ENCODE results near the gene ARHGDIG. TPM values are rescaled to one million over a fixed set of nuclear protein-coding genes. Genes with fewer than 3 reads are reported as not detected.

ARHGDIG gene
- total and polyA plus RNA-seq, 2 of the 4 experiments (the other 2 are of a cell fraction): 0.24 to 0.36 TPM

DNA sequence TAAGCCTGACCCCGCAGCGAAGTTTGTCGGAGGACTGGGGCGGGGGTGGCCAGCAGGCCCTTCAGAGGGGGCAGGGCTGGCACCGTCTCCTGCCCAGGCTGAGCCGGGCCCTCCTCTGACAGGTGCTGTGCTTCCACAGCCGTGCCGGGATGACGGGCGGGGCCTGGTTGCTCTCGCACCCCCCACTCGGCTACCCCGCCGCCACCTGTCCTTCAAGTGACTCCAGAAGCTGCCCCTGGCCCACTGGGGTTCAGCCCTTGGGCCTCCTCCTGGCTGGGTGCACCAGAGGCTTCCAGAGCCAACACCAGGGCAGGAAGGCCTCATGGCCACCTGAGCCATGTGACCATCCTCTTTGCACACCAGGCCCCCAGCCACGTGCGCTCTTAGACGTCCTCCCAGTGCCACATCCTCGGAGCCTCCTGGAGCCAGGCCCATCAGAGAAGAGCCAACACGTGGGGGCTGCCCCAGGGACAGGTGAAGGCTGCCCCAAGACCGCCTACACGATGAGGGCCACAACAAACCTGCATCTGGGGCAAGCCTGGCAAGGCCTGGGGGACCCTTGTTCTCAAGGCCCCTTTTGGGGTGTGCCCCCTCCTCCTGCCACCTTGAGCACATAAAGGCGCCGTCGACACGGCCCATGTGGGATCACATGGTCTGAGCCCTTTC lies 9.8 kb downstream of the ARHGDIG start:
- intact Hi-C loops (cut with micrococcal nuclease) (no loop called here), dilution Hi-C loops (cut with HindIII; ENCODE audit: low sequenced_read_pairs, unreplicated experiment) (no loop called here), in situ Hi-C loops (cut with MboI; ENCODE audit: low sequenced_read_pairs) (no loop called here)
- Histone ChIP-seq H3K79me1 (ENCODE audit: low read depth in 1 of 2, low read length in 2 of 2) (no peaks in the 10 kb centered on the region), H3K18ac (ENCODE audit: low read depth, low read length) (no peak overlapping the region), H3K4me3 (ENCODE audit: insufficient read depth, low read depth, low read length) (no peak overlapping the region), H3K9ac (ENCODE audit: low read depth, low read length) (no peak overlapping the region), H2BK5ac (ENCODE audit: low read depth, low read length, poor library complexity, severe bottlenecking) (no peak overlapping the region), H3K27me3 (ENCODE audit: control insufficient read depth, insufficient read depth, low read length) (no peaks in the 10 kb centered on the region), H3K4ac (ENCODE audit: low read depth, low read length) (no peak overlapping the region), H3K9me3 (ENCODE audit: control insufficient read depth, insufficient read depth, low read length) (no peaks in the 10 kb centered on the region), H2BK20ac (ENCODE audit: low read depth, low read length) (no peak overlapping the region), H2AK9ac (replicated peaks; ENCODE audit: low read depth, low read length, poor library complexity) (no peak overlapping the region), H3K9me1 (ENCODE audit: insufficient read depth, low read length) (no peaks in the 10 kb centered on the region), H4K91ac (ENCODE audit: insufficient read depth, low read depth, low read length) (no peak overlapping the region), H4K8ac (ENCODE audit: low read depth in 2 of 2, low read length in 2 of 2) (no peak overlapping the region), H3K14ac (replicated peaks; ENCODE audit: low read depth, low read length) (no peak overlapping the region), H4K20me1 (ENCODE audit: insufficient read depth, low read length) (no peaks in the 10 kb centered on the region), H2BK120ac (ENCODE audit: low read depth, low read length) (no peak overlapping the region), H3K56ac (ENCODE audit: extremely low read depth, insufficient read depth, low read length) (no peak overlapping the region), H4K5ac (ENCODE audit: low read depth, low read length) (no peak overlapping the region), H2AFZ (replicated peaks; ENCODE audit: low read length, poor library complexity) (no peak overlapping the region), H3K23ac (ENCODE audit: low read depth, low read length) (no peak overlapping the region), H3K27ac (ENCODE audit: insufficient read depth, low read length) (no peak overlapping the region), H3K36me3 (ENCODE audit: control insufficient read depth, insufficient read depth, low read length) (peaks cover 46% of the 10 kb centered on the region), H3K4me2 (ENCODE audit: low read depth, low read length) (no peak overlapping the region), H2BK15ac (ENCODE audit: low read depth, low read length) (no peak overlapping the region), H3K4me1 (ENCODE audit: control insufficient read depth, insufficient read depth, low read length) (no peaks in the 10 kb centered on the region), H2AK5ac (ENCODE audit: low read depth, low read length) (no peak overlapping the region)
- ChIA-PET POLR2A (ENCODE audit: unreplicated experiment) (no interaction called here), CTCF (no interaction called here)
- 95% methylated on average over 16 of the region's 25 CpGs; no CpG with 5 or more reads in 1 of the 2 experiments for WGBS, 2 experiments (ENCODE audit: extremely low coverage in 2 of 2, insufficient read length in 1 of 2)
- DNase-seq: no peak
- ATAC-seq (ENCODE audit: low read depth): no peak
- BruUV-seq (replicated peaks): no TSS peak
- TF ChIP-seq, protein P1, sequence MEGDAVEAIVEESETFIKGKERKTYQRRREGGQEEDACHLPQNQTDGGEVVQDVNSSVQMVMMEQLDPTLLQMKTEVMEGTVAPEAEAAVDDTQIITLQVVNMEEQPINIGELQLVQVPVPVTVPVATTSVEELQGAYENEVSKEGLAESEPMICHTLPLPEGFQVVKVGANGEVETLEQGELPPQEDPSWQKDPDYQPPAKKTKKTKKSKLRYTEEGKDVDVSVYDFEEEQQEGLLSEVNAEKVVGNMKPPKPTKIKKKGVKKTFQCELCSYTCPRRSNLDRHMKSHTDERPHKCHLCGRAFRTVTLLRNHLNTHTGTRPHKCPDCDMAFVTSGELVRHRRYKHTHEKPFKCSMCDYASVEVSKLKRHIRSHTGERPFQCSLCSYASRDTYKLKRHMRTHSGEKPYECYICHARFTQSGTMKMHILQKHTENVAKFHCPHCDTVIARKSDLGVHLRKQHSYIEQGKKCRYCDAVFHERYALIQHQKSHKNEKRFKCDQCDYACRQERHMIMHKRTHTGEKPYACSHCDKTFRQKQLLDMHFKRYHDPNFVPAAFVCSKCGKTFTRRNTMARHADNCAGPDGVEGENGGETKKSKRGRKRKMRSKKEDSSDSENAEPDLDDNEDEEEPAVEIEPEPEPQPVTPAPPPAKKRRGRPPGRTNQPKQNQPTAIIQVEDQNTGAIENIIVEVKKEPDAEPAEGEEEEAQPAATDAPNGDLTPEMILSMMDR (conservative IDR thresholded peaks at IDR 0.05; ENCODE audit: low read depth, low read length): no peak
- TF ChIP-seq MAFK (IDR thresholded peaks at IDR 0.05; ENCODE audit: low read depth, low read length) (no peak), FOS (IDR thresholded peaks at IDR 0.05; ENCODE audit: low read depth, low read length) (no peak), CHD1 (IDR thresholded peaks at IDR 0.05; ENCODE audit: low read depth, low read length) (no peak), RAD21 (IDR thresholded peaks at IDR 0.05; ENCODE audit: low read length) (no peak), RFX5 (IDR thresholded peaks at IDR 0.05; ENCODE audit: low read depth, low read length) (no peak), BHLHE40 (IDR thresholded peaks at IDR 0.05; ENCODE audit: low read depth, low read length) (no peak), MAZ (IDR thresholded peaks at IDR 0.05; ENCODE audit: borderline replicate concordance, low read depth, low read length) (no peak), NFE2L2 (IDR thresholded peaks at IDR 0.05; ENCODE audit: low read depth, low read length) (no peak), RCOR1 (IDR thresholded peaks at IDR 0.05; ENCODE audit: insufficient replicate concordance, low read length) (no peak), MXI1 (IDR thresholded peaks at IDR 0.05; ENCODE audit: borderline replicate concordance, low read depth, low read length) (no peak), CEBPB (IDR thresholded peaks at IDR 0.05; ENCODE audit: low read depth, low read length) (no peak), POLR2A (IDR thresholded peaks at IDR 0.05; ENCODE audit: low read depth, low read length) (no peak), SMC3 (IDR thresholded peaks at IDR 0.05; ENCODE audit: low read depth, low read length) (no peak)
- TF ChIP-seq, protein P2, sequence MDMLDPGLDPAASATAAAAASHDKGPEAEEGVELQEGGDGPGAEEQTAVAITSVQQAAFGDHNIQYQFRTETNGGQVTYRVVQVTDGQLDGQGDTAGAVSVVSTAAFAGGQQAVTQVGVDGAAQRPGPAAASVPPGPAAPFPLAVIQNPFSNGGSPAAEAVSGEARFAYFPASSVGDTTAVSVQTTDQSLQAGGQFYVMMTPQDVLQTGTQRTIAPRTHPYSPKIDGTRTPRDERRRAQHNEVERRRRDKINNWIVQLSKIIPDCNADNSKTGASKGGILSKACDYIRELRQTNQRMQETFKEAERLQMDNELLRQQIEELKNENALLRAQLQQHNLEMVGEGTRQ (IDR thresholded peaks at IDR 0.05; ENCODE audit: low read depth, low read length): no peak
- TF ChIP-seq, protein P3, sequence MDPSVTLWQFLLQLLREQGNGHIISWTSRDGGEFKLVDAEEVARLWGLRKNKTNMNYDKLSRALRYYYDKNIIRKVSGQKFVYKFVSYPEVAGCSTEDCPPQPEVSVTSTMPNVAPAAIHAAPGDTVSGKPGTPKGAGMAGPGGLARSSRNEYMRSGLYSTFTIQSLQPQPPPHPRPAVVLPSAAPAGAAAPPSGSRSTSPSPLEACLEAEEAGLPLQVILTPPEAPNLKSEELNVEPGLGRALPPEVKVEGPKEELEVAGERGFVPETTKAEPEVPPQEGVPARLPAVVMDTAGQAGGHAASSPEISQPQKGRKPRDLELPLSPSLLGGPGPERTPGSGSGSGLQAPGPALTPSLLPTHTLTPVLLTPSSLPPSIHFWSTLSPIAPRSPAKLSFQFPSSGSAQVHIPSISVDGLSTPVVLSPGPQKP (IDR thresholded peaks at IDR 0.05; ENCODE audit: borderline replicate concordance, low read depth, low read length): no peak
